ENCODE data around the gene STIL. TPM values are rescaled to one million over a fixed set of nuclear protein-coding genes. Genes with fewer than 3 reads are reported as not detected.

STIL gene
- total and polyA plus RNA-seq, 2 of the 13 experiments (the other 11 are each of a cell fraction or from before 2014, with no cell fraction given), result 13.7 to 18.6 TPM

DNA sequence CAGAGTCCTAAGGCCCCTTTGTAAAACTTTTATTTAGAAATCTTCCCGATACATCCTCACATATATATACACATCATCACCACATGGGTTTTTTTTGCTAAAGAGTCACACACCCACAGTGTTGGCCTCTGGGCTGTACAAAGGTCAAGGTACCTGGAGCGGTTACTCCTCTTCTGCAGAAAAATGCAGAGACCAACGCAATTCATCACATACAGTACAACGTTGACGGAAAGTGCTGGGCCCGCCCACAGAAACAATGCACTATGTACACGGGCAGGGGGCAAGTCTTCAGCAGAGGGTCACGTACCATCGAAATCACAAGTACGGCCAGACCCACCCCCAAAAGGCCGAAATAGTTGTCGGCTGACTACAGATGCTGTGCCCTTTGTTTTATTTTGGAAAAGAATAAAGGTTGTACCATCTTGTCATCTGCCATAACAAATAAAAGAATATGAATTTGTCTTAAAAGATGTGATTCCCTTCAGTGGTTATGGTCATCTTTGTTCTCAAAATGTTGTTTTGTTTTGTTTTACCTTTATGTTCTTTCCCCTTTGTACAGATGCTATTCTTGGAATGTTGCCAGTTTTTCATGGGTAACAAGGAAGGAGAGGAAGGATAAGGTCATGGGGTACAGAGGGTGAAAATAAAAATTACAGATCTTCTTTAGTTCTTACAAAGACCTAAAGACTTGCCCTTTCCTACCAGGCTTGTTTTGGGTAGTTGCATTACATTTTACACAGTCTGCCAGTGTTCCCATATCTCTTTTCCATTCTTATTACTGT is 97.5 kb downstream of the STIL start (continued):
- TF ChIP-seq, protein P1, sequence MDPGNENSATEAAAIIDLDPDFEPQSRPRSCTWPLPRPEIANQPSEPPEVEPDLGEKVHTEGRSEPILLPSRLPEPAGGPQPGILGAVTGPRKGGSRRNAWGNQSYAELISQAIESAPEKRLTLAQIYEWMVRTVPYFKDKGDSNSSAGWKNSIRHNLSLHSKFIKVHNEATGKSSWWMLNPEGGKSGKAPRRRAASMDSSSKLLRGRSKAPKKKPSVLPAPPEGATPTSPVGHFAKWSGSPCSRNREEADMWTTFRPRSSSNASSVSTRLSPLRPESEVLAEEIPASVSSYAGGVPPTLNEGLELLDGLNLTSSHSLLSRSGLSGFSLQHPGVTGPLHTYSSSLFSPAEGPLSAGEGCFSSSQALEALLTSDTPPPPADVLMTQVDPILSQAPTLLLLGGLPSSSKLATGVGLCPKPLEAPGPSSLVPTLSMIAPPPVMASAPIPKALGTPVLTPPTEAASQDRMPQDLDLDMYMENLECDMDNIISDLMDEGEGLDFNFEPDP (CRISPR knock-in tag; conservative IDR thresholded peaks at IDR 0.05), result no peak
- TF ChIP-seq ATF7-NPFF (CRISPR knock-in tag; IDR thresholded peaks at IDR 0.05; ENCODE audit: low read depth) (no peak), RCOR2 (CRISPR knock-in tag; IDR thresholded peaks at IDR 0.05) (no peak), ZNF138 (CRISPR knock-in tag; IDR thresholded peaks at IDR 0.05; ENCODE audit: low read depth) (no peak), DR1 (CRISPR knock-in tag; IDR thresholded peaks at IDR 0.05) (no peak), HMG20B (CRISPR knock-in tag; conservative IDR thresholded peaks at IDR 0.05) (no peak), ZNF607 (CRISPR knock-in tag; IDR thresholded peaks at IDR 0.05; ENCODE audit: borderline replicate concordance) (no peak), CREB1 (IDR thresholded peaks at IDR 0.05) (no peak), CREB1 (CRISPR knock-in tag; IDR thresholded peaks at IDR 0.05) (peak; percentile 76), ZNF292 (CRISPR knock-in tag; IDR thresholded peaks at IDR 0.05; ENCODE audit: borderline replicate concordance, low read depth) (no peak), ZSCAN12 (CRISPR knock-in tag; IDR thresholded peaks at IDR 0.05) (no peak), SIX4 (CRISPR knock-in tag; IDR thresholded peaks at IDR 0.05) (no peak)
- TF ChIP-seq, protein P2, sequence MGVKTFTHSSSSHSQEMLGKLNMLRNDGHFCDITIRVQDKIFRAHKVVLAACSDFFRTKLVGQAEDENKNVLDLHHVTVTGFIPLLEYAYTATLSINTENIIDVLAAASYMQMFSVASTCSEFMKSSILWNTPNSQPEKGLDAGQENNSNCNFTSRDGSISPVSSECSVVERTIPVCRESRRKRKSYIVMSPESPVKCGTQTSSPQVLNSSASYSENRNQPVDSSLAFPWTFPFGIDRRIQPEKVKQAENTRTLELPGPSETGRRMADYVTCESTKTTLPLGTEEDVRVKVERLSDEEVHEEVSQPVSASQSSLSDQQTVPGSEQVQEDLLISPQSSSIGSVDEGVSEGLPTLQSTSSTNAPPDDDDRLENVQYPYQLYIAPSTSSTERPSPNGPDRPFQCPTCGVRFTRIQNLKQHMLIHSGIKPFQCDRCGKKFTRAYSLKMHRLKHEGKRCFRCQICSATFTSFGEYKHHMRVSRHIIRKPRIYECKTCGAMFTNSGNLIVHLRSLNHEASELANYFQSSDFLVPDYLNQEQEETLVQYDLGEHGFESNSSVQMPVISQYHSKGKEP (CRISPR knock-in tag; IDR thresholded peaks at IDR 0.05), result no peak
- TF ChIP-seq, protein P3, sequence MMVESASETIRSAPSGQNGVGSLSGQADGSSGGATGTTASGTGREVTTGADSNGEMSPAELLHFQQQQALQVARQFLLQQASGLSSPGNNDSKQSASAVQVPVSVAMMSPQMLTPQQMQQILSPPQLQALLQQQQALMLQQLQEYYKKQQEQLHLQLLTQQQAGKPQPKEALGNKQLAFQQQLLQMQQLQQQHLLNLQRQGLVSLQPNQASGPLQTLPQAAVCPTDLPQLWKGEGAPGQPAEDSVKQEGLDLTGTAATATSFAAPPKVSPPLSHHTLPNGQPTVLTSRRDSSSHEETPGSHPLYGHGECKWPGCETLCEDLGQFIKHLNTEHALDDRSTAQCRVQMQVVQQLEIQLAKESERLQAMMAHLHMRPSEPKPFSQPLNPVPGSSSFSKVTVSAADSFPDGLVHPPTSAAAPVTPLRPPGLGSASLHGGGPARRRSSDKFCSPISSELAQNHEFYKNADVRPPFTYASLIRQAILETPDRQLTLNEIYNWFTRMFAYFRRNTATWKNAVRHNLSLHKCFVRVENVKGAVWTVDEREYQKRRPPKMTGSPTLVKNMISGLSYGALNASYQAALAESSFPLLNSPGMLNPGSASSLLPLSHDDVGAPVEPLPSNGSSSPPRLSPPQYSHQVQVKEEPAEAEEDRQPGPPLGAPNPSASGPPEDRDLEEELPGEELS (CRISPR knock-in tag; IDR thresholded peaks at IDR 0.05), result 0 out of 2 replicates have a peak, but pooled peaks have one; percentile 35
- TF ChIP-seq, protein P4, sequence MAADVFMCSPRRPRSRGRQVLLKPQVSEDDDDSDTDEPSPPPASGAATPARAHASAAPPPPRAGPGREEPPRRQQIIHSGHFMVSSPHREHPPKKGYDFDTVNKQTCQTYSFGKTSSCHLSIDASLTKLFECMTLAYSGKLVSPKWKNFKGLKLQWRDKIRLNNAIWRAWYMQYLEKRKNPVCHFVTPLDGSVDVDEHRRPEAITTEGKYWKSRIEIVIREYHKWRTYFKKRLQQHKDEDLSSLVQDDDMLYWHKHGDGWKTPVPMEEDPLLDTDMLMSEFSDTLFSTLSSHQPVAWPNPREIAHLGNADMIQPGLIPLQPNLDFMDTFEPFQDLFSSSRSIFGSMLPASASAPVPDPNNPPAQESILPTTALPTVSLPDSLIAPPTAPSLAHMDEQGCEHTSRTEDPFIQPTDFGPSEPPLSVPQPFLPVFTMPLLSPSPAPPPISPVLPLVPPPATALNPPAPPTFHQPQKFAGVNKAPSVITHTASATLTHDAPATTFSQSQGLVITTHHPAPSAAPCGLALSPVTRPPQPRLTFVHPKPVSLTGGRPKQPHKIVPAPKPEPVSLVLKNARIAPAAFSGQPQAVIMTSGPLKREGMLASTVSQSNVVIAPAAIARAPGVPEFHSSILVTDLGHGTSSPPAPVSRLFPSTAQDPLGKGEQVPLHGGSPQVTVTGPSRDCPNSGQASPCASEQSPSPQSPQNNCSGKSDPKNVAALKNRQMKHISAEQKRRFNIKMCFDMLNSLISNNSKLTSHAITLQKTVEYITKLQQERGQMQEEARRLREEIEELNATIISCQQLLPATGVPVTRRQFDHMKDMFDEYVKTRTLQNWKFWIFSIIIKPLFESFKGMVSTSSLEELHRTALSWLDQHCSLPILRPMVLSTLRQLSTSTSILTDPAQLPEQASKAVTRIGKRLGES (CRISPR knock-in tag; IDR thresholded peaks at IDR 0.05; ENCODE audit: borderline replicate concordance), result no peak
- TF ChIP-seq, protein P5, sequence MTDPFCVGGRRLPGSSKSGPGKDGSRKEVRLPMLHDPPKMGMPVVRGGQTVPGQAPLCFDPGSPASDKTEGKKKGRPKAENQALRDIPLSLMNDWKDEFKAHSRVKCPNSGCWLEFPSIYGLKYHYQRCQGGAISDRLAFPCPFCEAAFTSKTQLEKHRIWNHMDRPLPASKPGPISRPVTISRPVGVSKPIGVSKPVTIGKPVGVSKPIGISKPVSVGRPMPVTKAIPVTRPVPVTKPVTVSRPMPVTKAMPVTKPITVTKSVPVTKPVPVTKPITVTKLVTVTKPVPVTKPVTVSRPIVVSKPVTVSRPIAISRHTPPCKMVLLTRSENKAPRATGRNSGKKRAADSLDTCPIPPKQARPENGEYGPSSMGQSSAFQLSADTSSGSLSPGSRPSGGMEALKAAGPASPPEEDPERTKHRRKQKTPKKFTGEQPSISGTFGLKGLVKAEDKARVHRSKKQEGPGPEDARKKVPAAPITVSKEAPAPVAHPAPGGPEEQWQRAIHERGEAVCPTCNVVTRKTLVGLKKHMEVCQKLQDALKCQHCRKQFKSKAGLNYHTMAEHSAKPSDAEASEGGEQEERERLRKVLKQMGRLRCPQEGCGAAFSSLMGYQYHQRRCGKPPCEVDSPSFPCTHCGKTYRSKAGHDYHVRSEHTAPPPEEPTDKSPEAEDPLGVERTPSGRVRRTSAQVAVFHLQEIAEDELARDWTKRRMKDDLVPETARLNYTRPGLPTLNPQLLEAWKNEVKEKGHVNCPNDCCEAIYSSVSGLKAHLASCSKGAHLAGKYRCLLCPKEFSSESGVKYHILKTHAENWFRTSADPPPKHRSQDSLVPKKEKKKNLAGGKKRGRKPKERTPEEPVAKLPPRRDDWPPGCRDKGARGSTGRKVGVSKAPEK (CRISPR knock-in tag; IDR thresholded peaks at IDR 0.05; ENCODE audit: borderline replicate concordance), result no peak

All from HepG2 (cell line).